HepG2 (cell line): ENCODE data around the gene SMIM41. TPM values are rescaled to one million over a fixed set of nuclear protein-coding genes. Genes with fewer than 3 reads are reported as not detected.

Experiments used
- CCDC6 ChIP-seq: sonication (generic); formaldehyde crosslinking; IDR thresholded peaks from 2 replicates; pipeline ENCODE4 v1.8.1; 2022; ENCODE audit warnings: mild to moderate bottlenecking, missing genetic modification reagents, moderate library complexity
- ELF1 ChIP-seq: sonication (generic); formaldehyde crosslinking; IDR thresholded peaks from 2 replicates; pipeline ENCODE4 v1.4.0; 2020; ENCODE audit warnings: missing genetic modification reagents
- ETV5 ChIP-seq: IDR thresholded peaks from 2 replicates; pipeline ENCODE4 v1.6.1; 2018; ENCODE audit warnings: missing biosample characterization, missing genetic modification reagents, inconsistent platforms, borderline replicate concordance
- FOSL2 ChIP-seq: sonication (generic); formaldehyde crosslinking; IDR thresholded peaks from 2 replicates; pipeline ENCODE4 v1.4.0; 2020; ENCODE audit warnings: missing genetic modification reagents
- ISL2 ChIP-seq: sonication (generic); formaldehyde crosslinking; IDR thresholded peaks from 2 replicates; pipeline ENCODE4 v1.5.0; 2020; ENCODE audit warnings: missing genetic modification reagents
- KAT2B ChIP-seq: fragments of 150-350 bp; IDR thresholded peaks from 2 replicates; pipeline ENCODE4 v1.6.1; 2014; ENCODE audit warnings: low read depth, low read length, borderline replicate concordance
- KMT2B ChIP-seq: IDR thresholded peaks from 2 replicates; pipeline ENCODE4 v1.6.1; 2016; ENCODE audit warnings: missing genetic modification reagents, missing compliant biosample characterization
- PHF21A ChIP-seq: sonication (generic); formaldehyde crosslinking; IDR thresholded peaks from 2 replicates; pipeline ENCODE4 v1.5.0; 2020; ENCODE audit warnings: mild to moderate bottlenecking, missing genetic modification reagents
- RBFOX2 ChIP-seq: fragments of 200-400 bp; formaldehyde crosslinking; IDR thresholded peaks from 2 replicates; pipeline ENCODE4 v1.6.1; 2017; ENCODE audit warnings: low read depth, mild to moderate bottlenecking, low read length
- RFXAP ChIP-seq: sonication (generic); formaldehyde crosslinking; IDR thresholded peaks from 2 replicates; pipeline ENCODE4 v1.4.0; 2020; ENCODE audit warnings: missing genetic modification reagents, borderline replicate concordance
- SALL1 ChIP-seq: sonication (generic); formaldehyde crosslinking; IDR thresholded peaks from 2 replicates; pipeline ENCODE4 v1.8.0; 2022; ENCODE audit warnings: mild to moderate bottlenecking, missing genetic modification reagents
- TBX2 ChIP-seq: sonication (generic); formaldehyde crosslinking; IDR thresholded peaks from 2 replicates; pipeline ENCODE4 v1.5.0; 2020; ENCODE audit warnings: missing genetic modification reagents, mild to moderate bottlenecking, borderline replicate concordance
- TCF12 ChIP-seq, 2 experiments: fragments of 450-650 bp in 1 of 2; sonication (generic) in 1 of 2; formaldehyde crosslinking in 1 of 2; IDR thresholded peaks; 2 replicates each; pipeline versions ENCODE4 v1.6.1 to v1.8.0; 2017 to 2022; ENCODE audit warnings: antibody characterized with exemption in 1 of 2, mild to moderate bottlenecking in 1 of 2, missing genetic modification reagents in 1 of 2, moderate library complexity in 1 of 2
- ZBTB3 ChIP-seq: sonication (generic); formaldehyde crosslinking; IDR thresholded peaks from 2 replicates; pipeline ENCODE4 v1.4.0; 2020; ENCODE audit warnings: low read depth, mild to moderate bottlenecking, moderate library complexity, missing genetic modification reagents, borderline replicate concordance
- ZEB1 ChIP-seq: IDR thresholded peaks from 2 replicates; pipeline ENCODE4 v1.6.1; 2012; ENCODE audit warnings: mild to moderate bottlenecking, low read depth, inconsistent platforms; ENCODE audit not compliant: insufficient replicate concordance
- ZFX ChIP-seq: sonication (generic); formaldehyde crosslinking; IDR thresholded peaks from 2 replicates; pipeline ENCODE4 v1.4.0; 2020; ENCODE audit warnings: mild to moderate bottlenecking, low read depth, missing genetic modification reagents, moderate library complexity
- ZNF10 ChIP-seq: sonication (generic); formaldehyde crosslinking; IDR thresholded peaks from 2 replicates; pipeline ENCODE4 v1.4.0; 2020; ENCODE audit warnings: mild to moderate bottlenecking, low read depth, missing genetic modification reagents, borderline replicate concordance
- ZNF589 ChIP-seq: sonication (generic); formaldehyde crosslinking; conservative IDR thresholded peaks from 2 replicates; pipeline ENCODE4 v1.8.0; 2022; ENCODE audit warnings: mild to moderate bottlenecking, moderate library complexity, missing genetic modification reagents
- ZNF777 ChIP-seq: sonication (generic); formaldehyde crosslinking; IDR thresholded peaks from 2 replicates; pipeline ENCODE4 v1.4.0; 2020; ENCODE audit warnings: missing genetic modification reagents
- ZNF781 ChIP-seq: sonication (generic); formaldehyde crosslinking; IDR thresholded peaks from 2 replicates; pipeline ENCODE4 v1.5.1; 2020; ENCODE audit warnings: borderline replicate concordance, mild to moderate bottlenecking, missing genetic modification reagents; ENCODE audit errors: not compliant biosample characterization
- polyA plus RNA-seq, 8 experiments: library from polyadenylated mRNA; depleted of rRNA in 3 of 8; stranded (reverse) in 7 of 8; unstranded in 1 of 8; fragments of >200 nt; fragmentation: Illumina TruSeq in 4 of 8; extraction: Trizol in 4 of 8; gene quantifications; 2 replicates each; pipeline versions ENCODE4 v1.2.1 to v1.2.3, GENCODE V29; 2011 to 2016; ENCODE audit warnings: low read depth in 4 of 8, missing spikeins in 1 of 8, mixed read lengths in 1 of 8; ENCODE audit not compliant: insufficient read depth in 1 of 8
- total RNA-seq, 5 experiments: library from RNA; depleted of rRNA; stranded (reverse); fragments of >200 nt; fragmentation: Illumina TruSeq; extraction: Trizol; gene quantifications; 2 replicates each; pipeline ENCODE4 v1.2.3, GENCODE V29; 2016; ENCODE audit warnings: low read depth in 1 of 5
- TF ChIP-seq, protein P1 (sequence below): conservative IDR thresholded peaks from 2 replicates; pipeline ENCODE4 v1.6.1; 2018; ENCODE audit warnings: missing genetic modification reagents
- TF ChIP-seq, protein P2 (sequence below): sonication (generic); formaldehyde crosslinking; IDR thresholded peaks from 2 replicates; pipeline ENCODE4 v1.4.0; 2020; ENCODE audit warnings: missing genetic modification reagents
- TF ChIP-seq, protein P3 (sequence below), 2 experiments: IDR thresholded peaks; 2 replicates each; pipeline ENCODE4 v1.6.1; 2011 to 2012; ENCODE audit warnings: low read length in 2 of 2, borderline replicate concordance in 1 of 2, low read depth in 1 of 2, mild to moderate bottlenecking in 1 of 2, moderate library complexity in 1 of 2

The SMIM41 gene
- total and polyA plus RNA-seq, 2 of the 13 experiments (the other 11 are each of a cell fraction or from before 2014, with no cell fraction given): not detected

DNA sequence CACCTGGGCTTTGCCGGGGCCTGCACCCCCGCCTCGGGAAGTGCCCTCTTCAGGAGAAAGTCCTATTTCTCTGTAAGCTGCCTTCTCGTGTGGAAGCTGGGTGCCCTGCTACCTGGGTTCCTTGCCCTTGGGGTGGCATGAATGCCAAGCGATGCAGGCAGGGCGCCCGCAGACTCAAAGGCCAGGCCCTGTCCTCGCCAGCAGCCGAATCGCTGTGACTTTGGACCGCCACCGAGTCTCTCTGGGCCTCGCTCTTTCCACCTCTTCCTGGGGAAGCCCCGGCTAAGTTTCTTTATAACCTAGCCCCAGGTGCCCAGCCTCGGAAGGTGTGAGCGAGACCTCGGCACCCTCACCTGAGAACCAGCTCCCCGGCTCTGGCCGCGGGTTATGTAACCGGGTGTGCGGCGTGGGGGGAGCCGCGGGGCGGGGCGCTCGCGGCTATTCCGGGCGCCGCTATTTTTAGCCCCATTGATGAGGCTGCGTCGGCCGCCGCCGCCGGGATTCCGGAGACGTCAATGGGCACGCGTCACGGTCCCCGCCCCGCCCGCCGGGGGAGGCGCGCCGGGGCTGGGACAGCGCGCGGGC is 42.8 kb upstream of the SMIM41 start (continued):
- no peak for TF ChIP-seq ZNF10 (CRISPR knock-in tag)
- peak; percentile 66 for TF ChIP-seq PHF21A (CRISPR knock-in tag)
- TF ChIP-seq, protein P1, sequence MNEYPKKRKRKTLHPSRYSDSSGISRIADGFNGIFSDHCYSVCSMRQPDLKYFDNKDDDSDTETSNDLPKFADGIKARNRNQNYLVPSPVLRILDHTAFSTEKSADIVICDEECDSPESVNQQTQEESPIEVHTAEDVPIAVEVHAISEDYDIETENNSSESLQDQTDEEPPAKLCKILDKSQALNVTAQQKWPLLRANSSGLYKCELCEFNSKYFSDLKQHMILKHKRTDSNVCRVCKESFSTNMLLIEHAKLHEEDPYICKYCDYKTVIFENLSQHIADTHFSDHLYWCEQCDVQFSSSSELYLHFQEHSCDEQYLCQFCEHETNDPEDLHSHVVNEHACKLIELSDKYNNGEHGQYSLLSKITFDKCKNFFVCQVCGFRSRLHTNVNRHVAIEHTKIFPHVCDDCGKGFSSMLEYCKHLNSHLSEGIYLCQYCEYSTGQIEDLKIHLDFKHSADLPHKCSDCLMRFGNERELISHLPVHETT (CRISPR knock-in tag): no peak
- no peak for TF ChIP-seq ZNF781 (CRISPR knock-in tag)
- peak; percentile 13; the same call in 1 of the 2 replicates for TF ChIP-seq SALL1 (CRISPR knock-in tag)
- no peak for TF ChIP-seq KAT2B
- peak; percentile 52; the same call in 1 of the 2 replicates for TF ChIP-seq CCDC6 (CRISPR knock-in tag)
- no peak for TF ChIP-seq TCF12 (IDR thresholded peaks at IDR 0.05)
- TF ChIP-seq TCF12 (CRISPR knock-in tag; IDR thresholded peaks at IDR 0.05): peak; percentile 54; the same call in 1 of the 2 replicates
- no peak for TF ChIP-seq ZBTB3 (CRISPR knock-in tag)
- TF ChIP-seq FOSL2: peak; percentile 29; the same call in 1 of the 2 replicates
- peak; percentile 39 for TF ChIP-seq RBFOX2
- TF ChIP-seq, protein P2, sequence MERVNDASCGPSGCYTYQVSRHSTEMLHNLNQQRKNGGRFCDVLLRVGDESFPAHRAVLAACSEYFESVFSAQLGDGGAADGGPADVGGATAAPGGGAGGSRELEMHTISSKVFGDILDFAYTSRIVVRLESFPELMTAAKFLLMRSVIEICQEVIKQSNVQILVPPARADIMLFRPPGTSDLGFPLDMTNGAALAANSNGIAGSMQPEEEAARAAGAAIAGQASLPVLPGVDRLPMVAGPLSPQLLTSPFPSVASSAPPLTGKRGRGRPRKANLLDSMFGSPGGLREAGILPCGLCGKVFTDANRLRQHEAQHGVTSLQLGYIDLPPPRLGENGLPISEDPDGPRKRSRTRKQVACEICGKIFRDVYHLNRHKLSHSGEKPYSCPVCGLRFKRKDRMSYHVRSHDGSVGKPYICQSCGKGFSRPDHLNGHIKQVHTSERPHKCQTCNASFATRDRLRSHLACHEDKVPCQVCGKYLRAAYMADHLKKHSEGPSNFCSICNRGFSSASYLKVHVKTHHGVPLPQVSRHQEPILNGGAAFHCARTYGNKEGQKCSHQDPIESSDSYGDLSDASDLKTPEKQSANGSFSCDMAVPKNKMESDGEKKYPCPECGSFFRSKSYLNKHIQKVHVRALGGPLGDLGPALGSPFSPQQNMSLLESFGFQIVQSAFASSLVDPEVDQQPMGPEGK: peak; percentile 92
- TF ChIP-seq ZFX (CRISPR knock-in tag): peak; percentile 53; the same call in 1 of the 2 replicates
- peak; percentile 51 for TF ChIP-seq ISL2 (CRISPR knock-in tag)
- TF ChIP-seq RFXAP (CRISPR knock-in tag): 0 out of 2 replicates have a peak, but pooled peaks have one; percentile 38
- 0 out of 2 replicates have a peak, but pooled peaks have one; percentile 25 for TF ChIP-seq KMT2B
- TF ChIP-seq ZEB1: peak; percentile 10
- TF ChIP-seq, protein P3, sequence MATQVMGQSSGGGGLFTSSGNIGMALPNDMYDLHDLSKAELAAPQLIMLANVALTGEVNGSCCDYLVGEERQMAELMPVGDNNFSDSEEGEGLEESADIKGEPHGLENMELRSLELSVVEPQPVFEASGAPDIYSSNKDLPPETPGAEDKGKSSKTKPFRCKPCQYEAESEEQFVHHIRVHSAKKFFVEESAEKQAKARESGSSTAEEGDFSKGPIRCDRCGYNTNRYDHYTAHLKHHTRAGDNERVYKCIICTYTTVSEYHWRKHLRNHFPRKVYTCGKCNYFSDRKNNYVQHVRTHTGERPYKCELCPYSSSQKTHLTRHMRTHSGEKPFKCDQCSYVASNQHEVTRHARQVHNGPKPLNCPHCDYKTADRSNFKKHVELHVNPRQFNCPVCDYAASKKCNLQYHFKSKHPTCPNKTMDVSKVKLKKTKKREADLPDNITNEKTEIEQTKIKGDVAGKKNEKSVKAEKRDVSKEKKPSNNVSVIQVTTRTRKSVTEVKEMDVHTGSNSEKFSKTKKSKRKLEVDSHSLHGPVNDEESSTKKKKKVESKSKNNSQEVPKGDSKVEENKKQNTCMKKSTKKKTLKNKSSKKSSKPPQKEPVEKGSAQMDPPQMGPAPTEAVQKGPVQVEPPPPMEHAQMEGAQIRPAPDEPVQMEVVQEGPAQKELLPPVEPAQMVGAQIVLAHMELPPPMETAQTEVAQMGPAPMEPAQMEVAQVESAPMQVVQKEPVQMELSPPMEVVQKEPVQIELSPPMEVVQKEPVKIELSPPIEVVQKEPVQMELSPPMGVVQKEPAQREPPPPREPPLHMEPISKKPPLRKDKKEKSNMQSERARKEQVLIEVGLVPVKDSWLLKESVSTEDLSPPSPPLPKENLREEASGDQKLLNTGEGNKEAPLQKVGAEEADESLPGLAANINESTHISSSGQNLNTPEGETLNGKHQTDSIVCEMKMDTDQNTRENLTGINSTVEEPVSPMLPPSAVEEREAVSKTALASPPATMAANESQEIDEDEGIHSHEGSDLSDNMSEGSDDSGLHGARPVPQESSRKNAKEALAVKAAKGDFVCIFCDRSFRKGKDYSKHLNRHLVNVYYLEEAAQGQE (IDR thresholded peaks at IDR 0.05; ENCODE audit: borderline replicate concordance in 1 of 2, low read depth in 1 of 2, low read length in 2 of 2): peak in 1 of 2 experiments; percentile 22; a peak in 1 of 4 replicates
- no peak for TF ChIP-seq ZNF589 (CRISPR knock-in tag)
- TF ChIP-seq ETV5 (CRISPR knock-in tag): peak; percentile 50; the same call in 1 of the 2 replicates
- 0 out of 2 replicates have a peak, but pooled peaks have one; percentile 18 for TF ChIP-seq ELF1 (CRISPR knock-in tag)
- TF ChIP-seq TBX2 (CRISPR knock-in tag): peak; percentile 31; the same call in 1 of the 2 replicates
- no peak for TF ChIP-seq ZNF777 (CRISPR knock-in tag)
